Epithelial cell of proximal tubule (primary cell): ENCODE measurements around the gene OR5F1. TPM values are rescaled to one million over a fixed set of nuclear protein-coding genes. Genes with fewer than 3 reads are reported as not detected.

Source experiments
- DNase-seq: peaks from one replicate; pipeline ENCODE4 v3.0.0-alpha.2; 2011; ENCODE audit warnings: low read depth
- H3K4me3 ChIP-seq: 2 replicates; pipeline ENCODE4 v1.5.1; 2011; ENCODE audit warnings: low read depth, mild to moderate bottlenecking, low read length
- total RNA-seq: library from RNA; depleted of rRNA; stranded (reverse); fragments of >200 nt; gene quantifications from 2 replicates; pipeline ENCODE4 v1.2.3, GENCODE V29; 2015
- TF ChIP-seq, protein P1 (sequence below): conservative IDR thresholded peaks from 2 replicates; pipeline ENCODE4 v1.5.1; 2012; ENCODE audit warnings: low read depth, mild to moderate bottlenecking, low read length

OR5F1 gene
- not detected in 2 replicates for total RNA-seq

DNA sequence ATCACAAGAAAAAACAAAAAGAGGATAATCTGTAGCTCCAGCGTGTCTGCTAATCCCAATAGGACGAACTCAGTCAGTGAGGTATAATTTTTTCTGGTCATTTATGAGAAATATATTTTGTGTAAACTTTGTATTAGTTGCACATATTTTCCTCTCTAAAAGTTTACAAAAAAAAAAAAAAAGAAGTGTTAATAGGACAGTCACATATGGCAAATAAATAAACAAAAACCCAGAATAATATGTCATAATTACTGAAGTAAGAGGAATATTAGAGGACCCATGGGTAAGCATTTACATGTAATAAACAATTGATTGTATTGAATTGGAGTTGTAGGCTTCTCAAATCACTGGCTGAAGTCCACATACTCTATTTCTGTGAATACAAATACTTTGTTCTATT, at the start of gene OR5F1:
OR5F1 (minus strand) TSS at position 101 of the 400 bp plus-strand sequence; CDS start at position 101, 0 bp downstream.
- H3K4me3 ChIP-seq, result no peak within 1 kb of the TSS
- TF ChIP-seq, protein P1, sequence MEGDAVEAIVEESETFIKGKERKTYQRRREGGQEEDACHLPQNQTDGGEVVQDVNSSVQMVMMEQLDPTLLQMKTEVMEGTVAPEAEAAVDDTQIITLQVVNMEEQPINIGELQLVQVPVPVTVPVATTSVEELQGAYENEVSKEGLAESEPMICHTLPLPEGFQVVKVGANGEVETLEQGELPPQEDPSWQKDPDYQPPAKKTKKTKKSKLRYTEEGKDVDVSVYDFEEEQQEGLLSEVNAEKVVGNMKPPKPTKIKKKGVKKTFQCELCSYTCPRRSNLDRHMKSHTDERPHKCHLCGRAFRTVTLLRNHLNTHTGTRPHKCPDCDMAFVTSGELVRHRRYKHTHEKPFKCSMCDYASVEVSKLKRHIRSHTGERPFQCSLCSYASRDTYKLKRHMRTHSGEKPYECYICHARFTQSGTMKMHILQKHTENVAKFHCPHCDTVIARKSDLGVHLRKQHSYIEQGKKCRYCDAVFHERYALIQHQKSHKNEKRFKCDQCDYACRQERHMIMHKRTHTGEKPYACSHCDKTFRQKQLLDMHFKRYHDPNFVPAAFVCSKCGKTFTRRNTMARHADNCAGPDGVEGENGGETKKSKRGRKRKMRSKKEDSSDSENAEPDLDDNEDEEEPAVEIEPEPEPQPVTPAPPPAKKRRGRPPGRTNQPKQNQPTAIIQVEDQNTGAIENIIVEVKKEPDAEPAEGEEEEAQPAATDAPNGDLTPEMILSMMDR, result no peak
- DNase-seq, result no peak

DNA sequence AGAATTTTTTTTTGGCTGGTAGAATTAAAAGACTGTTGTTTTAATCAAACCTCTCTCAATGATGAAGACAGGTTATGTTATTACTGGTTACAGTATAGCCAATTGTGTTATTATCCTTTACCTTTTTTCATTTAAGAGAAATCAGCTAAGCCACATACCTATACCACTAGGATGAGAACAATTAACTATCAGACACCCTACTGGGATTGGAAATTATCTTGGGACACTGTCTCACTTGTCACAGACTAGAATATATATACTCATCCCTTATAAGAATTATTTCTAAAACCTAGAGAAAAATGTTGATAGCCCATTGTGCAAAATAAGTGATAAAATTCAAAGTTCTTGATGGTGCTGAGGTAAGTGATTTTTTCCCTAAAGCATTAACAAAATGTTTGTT, 32.9 kb upstream of the OR5F1 start, which contains the start of gene OR5AS1:
OR5AS1 (plus strand) TSS at position 301 of the 400 bp plus-strand sequence. CDS start 2,765 bp downstream, outside the sequence.
- no peak for DNase-seq
- TF ChIP-seq, protein P1, result no peak
- no peak within 1 kb of the TSS for H3K4me3 ChIP-seq

DNA sequence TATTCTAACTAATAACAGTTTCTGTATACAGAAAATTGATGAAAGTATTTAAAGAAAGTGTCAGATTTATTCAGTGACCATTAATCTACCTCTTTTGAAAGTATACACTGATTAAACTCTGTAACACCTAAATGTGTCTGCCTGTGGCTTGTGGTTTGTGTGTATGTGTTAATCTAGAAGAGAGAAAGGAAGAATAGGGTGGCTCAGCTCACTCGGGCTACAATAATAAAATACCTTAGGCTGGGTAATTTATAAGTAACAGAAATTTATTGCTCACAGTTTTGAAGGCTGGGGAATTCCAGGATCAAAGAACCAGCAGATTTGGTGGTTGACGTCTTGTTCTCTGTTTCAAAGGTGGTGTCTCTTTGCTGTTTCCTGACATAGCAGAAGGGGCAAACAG, 19.4 kb upstream of the OR5F1 start:
- DNase-seq, result no peak
- no peak overlapping the region for H3K4me3 ChIP-seq
- TF ChIP-seq, protein P1, result no peak

DNA sequence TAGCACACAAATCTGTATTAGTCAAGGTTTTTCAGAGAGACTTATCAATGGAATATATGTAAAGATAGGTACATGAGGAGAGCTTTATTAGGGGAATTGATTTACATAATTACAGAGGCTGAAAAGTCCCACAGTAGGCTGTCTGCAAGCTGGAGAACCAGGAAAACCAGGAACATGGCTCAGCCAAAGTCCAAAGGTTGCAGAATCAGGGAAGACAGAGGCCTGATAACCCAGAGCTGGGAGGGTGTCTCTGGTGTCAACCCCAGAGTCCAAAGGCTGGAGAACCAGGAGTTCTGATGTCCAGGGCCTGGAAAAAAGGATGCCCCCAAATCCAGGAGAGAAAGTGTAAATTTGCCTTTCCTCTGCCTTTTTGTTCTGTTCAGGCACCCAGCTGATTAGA, 16.3 kb upstream of the OR5F1 start:
- DNase-seq, result no peak
- TF ChIP-seq, protein P1, result no peak

DNA sequence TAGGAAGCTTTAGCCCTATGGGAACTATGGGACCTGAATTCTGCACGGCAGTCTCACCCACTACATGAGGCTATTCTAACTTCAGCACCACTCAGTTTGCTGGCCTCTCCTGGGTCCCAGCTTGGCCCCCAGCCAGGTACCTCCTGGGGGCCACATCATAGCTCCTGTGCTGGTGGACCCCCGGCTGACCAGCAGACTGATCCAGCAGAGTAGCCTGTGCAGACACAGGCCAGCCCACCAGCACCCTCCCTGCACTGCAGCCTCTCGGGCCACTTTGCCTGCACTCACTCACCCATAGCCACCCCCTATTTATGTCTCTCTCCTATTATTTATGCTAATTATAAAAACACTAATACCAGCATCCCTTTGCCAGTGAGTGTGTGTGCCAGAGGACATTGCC, 23.5 kb downstream of the OR5F1 start:
- TF ChIP-seq, protein P1, result no peak
- no peak for DNase-seq
- H3K4me3 ChIP-seq, result no peak overlapping the region

More for the DNA sequence above, 16.3 kb upstream of the OR5F1 start:
- H3K4me3 ChIP-seq, result no peak overlapping the region

DNA sequence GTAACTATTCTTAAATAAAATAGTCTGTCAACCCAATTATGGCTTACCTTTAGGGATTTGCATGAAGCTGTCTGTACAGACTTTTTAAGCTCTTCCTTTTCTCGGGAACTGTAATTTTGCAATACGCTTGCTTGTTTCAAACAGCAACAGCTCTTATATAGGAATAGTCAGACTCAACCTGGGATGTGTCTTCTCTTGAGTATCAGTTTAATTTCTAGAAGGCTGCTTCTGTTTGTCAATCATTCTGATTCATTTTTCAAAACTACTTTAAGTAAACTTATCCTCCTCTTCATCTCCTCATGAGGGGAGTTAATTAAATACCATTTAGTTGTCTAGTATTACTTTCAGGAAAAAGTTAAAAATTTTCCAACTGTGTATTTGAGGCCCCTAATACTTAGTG, 24.6 kb downstream of the OR5F1 start, which contains the start of gene OR10AG1:
OR10AG1 (minus strand) TSS at position 101 of the 400 bp plus-strand sequence; CDS start at position 63, 38 bp downstream.
- DNase-seq, result no peak
- H3K4me3 ChIP-seq, result no peak within 1 kb of the TSS
- TF ChIP-seq, protein P1, result no peak

DNA sequence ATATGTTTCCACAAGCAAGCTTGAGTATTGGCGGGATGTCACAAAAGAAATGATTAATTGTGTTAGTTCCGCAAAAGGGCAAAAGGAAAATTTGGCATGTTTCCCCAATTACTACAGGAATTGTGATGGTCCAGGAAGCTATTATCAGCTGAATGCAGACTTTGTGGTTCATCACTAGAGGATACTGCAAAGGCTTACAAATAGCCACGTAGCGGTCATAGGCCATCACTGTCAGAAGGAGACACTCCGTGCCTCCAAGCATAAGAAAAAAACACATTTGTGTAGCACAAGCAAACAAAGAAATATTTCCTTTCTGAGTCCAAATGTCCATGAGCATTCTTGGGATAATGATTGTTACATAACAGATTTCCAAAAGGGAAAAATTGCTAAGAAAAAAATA, 26.5 kb downstream of the OR5F1 start:
- TF ChIP-seq, protein P1, result no peak
- no peak overlapping the region for H3K4me3 ChIP-seq
- no peak for DNase-seq
